Lung (tissue), 12 donors: ENCODE measurements around the gene ZBTB46. TPM values are rescaled to one million over a fixed set of nuclear protein-coding genes. Genes with fewer than 3 reads are reported as not detected.
"Not testable (repeated sequence)": the region's sequence is repeated elsewhere in the genome, so short reads cannot be mapped to it uniquely, and the experiment has no call there.

Experiments
- ATAC-seq: fragments of 200-7000 bp; cut with Tn5 transposase; one replicate; pipeline ENCODE4 v1.9.1; 2020; ENCODE audit warnings: moderate number of reproducible peaks; ENCODE audit not compliant: insufficient read depth, low FRiP score
- DNase-seq, 3 donors: peaks; one replicate each; pipeline ENCODE4 v3.0.0-alpha.2; 2013 to 2017
- H3K27ac ChIP-seq, 2 donors: one replicate each; pipeline ENCODE4 v1.5.1; 2013; ENCODE audit warnings: mild to moderate bottlenecking in 2 of 2, moderate library complexity in 2 of 2, control low read depth in 1 of 2, inconsistent platforms in 1 of 2, low read depth in 1 of 2, low read length in 1 of 2
- H3K27me3 ChIP-seq, 3 donors: one replicate each; pipeline ENCODE4 v1.5.1; 2013; ENCODE audit warnings: low read length in 2 of 3; ENCODE audit not compliant: control insufficient read depth in 3 of 3, insufficient read depth in 3 of 3
- H3K36me3 ChIP-seq, 4 donors: one replicate each; pipeline ENCODE4 v1.5.1; 2013; ENCODE audit warnings: low read length in 4 of 4, mild to moderate bottlenecking in 1 of 4, moderate library complexity in 1 of 4; ENCODE audit not compliant: control insufficient read depth in 4 of 4, insufficient read depth in 4 of 4
- H3K4me1 ChIP-seq, 5 donors: one replicate each; pipeline ENCODE4 v1.5.1; 2013; ENCODE audit warnings: low read length in 5 of 5, mild to moderate bottlenecking in 2 of 5, moderate library complexity in 1 of 5; ENCODE audit not compliant: control insufficient read depth in 5 of 5, insufficient read depth in 5 of 5
- H3K4me3 ChIP-seq: one replicate; pipeline ENCODE4 v1.5.1; 2013; ENCODE audit warnings: mild to moderate bottlenecking, control low read depth, moderate library complexity
- H3K9ac ChIP-seq, 2 donors: one replicate each; pipeline ENCODE4 v1.5.1; 2013; ENCODE audit warnings: low read length in 2 of 2, control low read depth in 1 of 2; ENCODE audit not compliant: insufficient read depth in 1 of 2
- H3K9me3 ChIP-seq, 4 donors: one replicate each; pipeline ENCODE4 v1.5.1; 2013; ENCODE audit warnings: low read length in 3 of 4, mild to moderate bottlenecking in 1 of 4, moderate library complexity in 1 of 4; ENCODE audit not compliant: control insufficient read depth in 4 of 4, insufficient read depth in 3 of 4
- CTCF ChIP-seq: IDR thresholded peaks from 2 replicates; pipeline ENCODE4 v1.5.1; 2012; ENCODE audit warnings: mild to moderate bottlenecking; ENCODE audit errors: control extremely low read depth, extremely low read depth
- WGBS, 2 donors: extraction: QIAGEN DNeasy Blood & Tissue Kit; methylation state at CpG; one replicate each; pipeline ENCODE4 v1.1.7; 2013; 5-methylcytosine and 5-hydroxymethylcytosine counted together
- polyA plus RNA-seq, 2 donors: library from polyadenylated mRNA; stranded (reverse); fragments of 200-250 nt; gene quantifications; one replicate each; pipeline ENCODE4 v1.2.1, GENCODE V29; 2013
- total RNA-seq, 2 donors: library from RNA; depleted of rRNA in 1 of 2; stranded (reverse); fragments of >200 nt in 1 of 2; gene quantifications; one replicate each; pipeline ENCODE4 v1.2.1, GENCODE V29; 2014 to 2021
- donor health status: control.
- donor health status: control.
- donor health status: Bipolar disorder and iron deficiency.
- donor health status: healthy.
- donor health status: DM: yes; HTN: yes; CAD: no.

ZBTB46 gene
- total and polyA plus RNA-seq, 4 donors, result 3.4 to 15.3 (median 7.6) TPM

- Histone ChIP-seq H3K27ac (no peak overlapping the region), H3K27me3 (no peaks in the 10 kb centered on the region), H3K4me3 (no peak overlapping the region), H3K9ac (no peak overlapping the region), H3K36me3 (peaks cover 0 to 3% (median 0%) of the 10 kb centered on the region in 4 donors), H3K4me1 (peaks cover 0 to 14% (median 4%) of the 10 kb centered on the region in 5 donors), H3K9me3 (peaks cover 0 to 2% (median 0%) of the 10 kb centered on the region in 4 donors)
- ATAC-seq (no peak), DNase-seq (no peak)
- WGBS, 2 donors, result 70 to 73% methylated on average over 19 of the region's 19 CpGs
- no peak for TF ChIP-seq CTCF
Measured at GRCh38 chr20:63778034-63778752, 52.9 kb downstream of the ZBTB46 start.

DNA sequence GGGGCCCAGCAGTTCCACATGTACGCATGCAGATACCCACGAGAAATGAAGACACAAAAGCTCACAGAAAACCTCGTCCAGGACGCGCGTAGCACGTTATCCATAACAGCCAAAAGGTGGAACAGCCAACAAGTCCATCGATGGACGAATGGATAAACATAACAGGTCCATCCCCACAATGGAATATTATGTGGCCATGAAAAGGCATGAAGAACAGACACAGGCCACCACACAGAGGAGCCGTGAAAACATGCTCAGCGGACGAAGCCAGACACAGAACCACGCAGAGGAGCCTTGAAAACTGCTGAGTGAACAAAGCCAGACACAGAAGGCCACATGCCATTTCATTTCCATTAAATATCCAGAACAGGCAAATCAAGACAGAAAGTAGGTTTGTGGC is 53.5 kb downstream of the ZBTB46 start:
- H3K36me3 ChIP-seq, result peaks cover 0 to 3% (median 0%) of the 10 kb centered on the region in 4 donors
- no peak for TF ChIP-seq CTCF
- DNase-seq (no peak), ATAC-seq (no peak)
- no peak overlapping the region for H3K27ac ChIP-seq
- no peaks in the 10 kb centered on the region for H3K27me3 ChIP-seq
- H3K4me3 ChIP-seq, result no peak overlapping the region
- 97 to 98% methylated on average over 13 of the region's 13 CpGs for WGBS, 2 donors
- H3K9me3 ChIP-seq, result peaks cover 0 to 2% (median 0%) of the 10 kb centered on the region in 4 donors
- H3K4me1 ChIP-seq, result peaks cover 0 to 14% (median 5%) of the 10 kb centered on the region in 5 donors
- no peak overlapping the region for H3K9ac ChIP-seq

DNA sequence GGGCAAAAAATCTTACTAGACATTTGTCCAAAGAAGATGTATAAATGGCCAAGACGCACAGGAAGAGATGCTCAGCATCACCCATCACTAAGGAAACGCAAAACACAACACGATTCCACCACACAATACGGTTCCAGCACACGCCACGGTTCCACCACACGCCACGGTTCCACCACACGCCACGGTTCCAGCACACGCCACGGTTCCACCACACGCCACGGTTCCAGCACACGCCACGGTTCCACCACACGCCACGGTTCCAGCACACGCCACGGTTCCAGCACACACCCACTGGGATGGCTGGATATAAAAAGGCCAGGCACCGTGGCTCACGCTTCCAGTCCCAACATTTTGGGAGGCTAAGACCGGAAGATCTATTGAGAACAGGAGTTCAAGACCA is 54.2 kb downstream of the ZBTB46 start:
- not testable (repeated sequence) for H3K27ac ChIP-seq, H3K36me3 ChIP-seq, H3K9ac ChIP-seq, H3K27me3 ChIP-seq, DNase-seq, H3K9me3 ChIP-seq, ATAC-seq, H3K4me3 ChIP-seq
- H3K4me1 ChIP-seq, result peaks cover 0 to 14% (median 5%) of the 10 kb centered on the region in 5 donors
- 95 to 96% methylated on average over 23 of the region's 23 CpGs for WGBS, 2 donors

- Histone ChIP-seq H3K36me3 (peaks cover 0 to 3% (median 0%) of the 10 kb centered on the region in 4 donors), H3K4me3 (no peak overlapping the region), H3K9me3 (peaks cover 0 to 2% (median 0%) of the 10 kb centered on the region in 4 donors), H3K9ac (no peak overlapping the region), H3K27me3 (no peaks in the 10 kb centered on the region), H3K27ac (no peak overlapping the region), H3K4me1 (peaks cover 0 to 14% (median 5%) of the 10 kb centered on the region in 5 donors)
- 52 to 54% methylated on average over 65 to 67 of the region's 67 CpGs for WGBS, 2 donors
- ATAC-seq, result no peak
- DNase-seq, result peak; percentile 88 to 91 (median 88)
- TF ChIP-seq CTCF, result no peak
Measured at GRCh38 chr20:63775096-63775978, 55.7 kb downstream of the ZBTB46 start.
